Fibroblast of villous mesenchyme (primary cell): Measurements from ENCODE around the gene SMG9. TPM values are rescaled to one million over a fixed set of nuclear protein-coding genes. Genes with fewer than 3 reads are reported as not detected.
"Not testable (repeated sequence)": the region's sequence is repeated elsewhere in the genome, so short reads cannot be mapped to it uniquely, and the experiment has no call there.

Experiments
- DNase-seq: peaks from one replicate; pipeline ENCODE4 v3.0.0-alpha.2; 2010; ENCODE audit warnings: low read depth
- H3K4me3 ChIP-seq: 2 replicates; pipeline ENCODE4 v1.5.1; 2011; ENCODE audit warnings: low read depth, mild to moderate bottlenecking, low read length
- total RNA-seq: library from RNA; depleted of rRNA; stranded (reverse); fragments of >200 nt; gene quantifications from 2 replicates; pipeline ENCODE4 v1.2.3, GENCODE V29; 2012
- TF ChIP-seq, protein P1 (sequence below): IDR thresholded peaks from 2 replicates; pipeline ENCODE4 v1.5.1; 2012; ENCODE audit warnings: low read depth, mild to moderate bottlenecking, low read length; ENCODE audit not compliant: insufficient read depth

The SMG9 gene
- total RNA-seq, 1 donor = 13.0 TPM

DNA sequence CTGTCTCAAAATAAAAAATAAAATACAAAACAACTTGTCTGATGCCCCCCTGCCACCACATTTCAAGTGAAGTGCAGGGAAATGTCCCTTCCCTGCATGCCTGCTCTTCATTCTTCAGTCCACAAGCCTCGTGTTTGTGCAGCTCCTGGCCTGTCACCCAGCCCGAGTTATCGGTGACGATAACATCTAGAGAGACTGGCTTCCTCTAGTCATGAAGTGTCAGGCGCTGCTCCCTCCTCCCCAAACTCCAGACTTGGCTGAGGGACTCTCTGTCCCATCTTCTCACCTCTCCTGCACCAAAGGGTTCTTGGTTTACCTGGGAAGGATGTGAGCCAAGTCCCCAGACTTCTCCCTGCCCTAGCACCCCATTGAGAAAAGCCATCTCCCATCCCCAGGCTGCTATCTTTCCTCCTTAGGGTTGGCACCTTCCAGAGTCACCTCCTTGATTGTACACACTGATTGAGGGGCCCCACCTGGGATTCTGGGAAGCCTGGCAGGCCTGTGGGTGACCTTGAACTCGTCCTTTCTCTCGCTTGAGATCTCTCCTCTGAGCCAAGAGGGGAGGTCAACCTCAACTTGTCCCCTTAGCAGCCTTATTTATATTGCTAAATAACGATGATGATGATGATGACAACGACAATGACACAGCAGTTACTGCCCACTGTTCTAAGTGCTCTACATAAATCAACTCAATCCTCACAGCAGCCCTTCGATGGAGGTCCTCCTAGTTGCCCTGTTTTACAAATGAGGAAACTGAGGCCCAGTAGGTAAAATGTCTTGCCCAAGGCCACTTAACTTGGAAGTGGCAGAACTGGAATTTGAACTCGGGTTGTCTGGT lies 71.7 kb downstream of the SMG9 start:
- H3K4me3 ChIP-seq = no peak overlapping the region
- DNase-seq = no peak
- TF ChIP-seq, protein P1, sequence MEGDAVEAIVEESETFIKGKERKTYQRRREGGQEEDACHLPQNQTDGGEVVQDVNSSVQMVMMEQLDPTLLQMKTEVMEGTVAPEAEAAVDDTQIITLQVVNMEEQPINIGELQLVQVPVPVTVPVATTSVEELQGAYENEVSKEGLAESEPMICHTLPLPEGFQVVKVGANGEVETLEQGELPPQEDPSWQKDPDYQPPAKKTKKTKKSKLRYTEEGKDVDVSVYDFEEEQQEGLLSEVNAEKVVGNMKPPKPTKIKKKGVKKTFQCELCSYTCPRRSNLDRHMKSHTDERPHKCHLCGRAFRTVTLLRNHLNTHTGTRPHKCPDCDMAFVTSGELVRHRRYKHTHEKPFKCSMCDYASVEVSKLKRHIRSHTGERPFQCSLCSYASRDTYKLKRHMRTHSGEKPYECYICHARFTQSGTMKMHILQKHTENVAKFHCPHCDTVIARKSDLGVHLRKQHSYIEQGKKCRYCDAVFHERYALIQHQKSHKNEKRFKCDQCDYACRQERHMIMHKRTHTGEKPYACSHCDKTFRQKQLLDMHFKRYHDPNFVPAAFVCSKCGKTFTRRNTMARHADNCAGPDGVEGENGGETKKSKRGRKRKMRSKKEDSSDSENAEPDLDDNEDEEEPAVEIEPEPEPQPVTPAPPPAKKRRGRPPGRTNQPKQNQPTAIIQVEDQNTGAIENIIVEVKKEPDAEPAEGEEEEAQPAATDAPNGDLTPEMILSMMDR = no peak

DNA sequence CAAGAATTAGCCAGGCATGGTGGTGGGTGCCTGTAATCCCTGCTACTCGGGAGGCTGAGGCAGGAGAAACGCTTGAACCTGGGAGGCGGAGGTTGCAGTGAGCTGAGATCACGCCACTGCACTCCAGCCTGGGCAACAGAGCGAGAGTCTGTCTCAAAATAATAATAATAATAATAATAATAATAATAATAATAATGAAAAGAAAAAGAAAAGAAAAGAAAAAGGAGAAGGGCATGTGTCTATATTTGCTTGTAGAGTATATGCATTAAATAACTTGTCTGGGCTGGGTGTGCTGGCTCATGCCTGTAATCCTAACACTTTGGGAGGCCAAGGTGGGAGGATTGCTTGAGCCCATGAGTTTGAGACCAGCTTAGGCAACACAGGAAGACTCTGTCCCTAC lies 72.5 kb downstream of the SMG9 start:
- H3K4me3 ChIP-seq, DNase-seq: not testable (repeated sequence)

DNA sequence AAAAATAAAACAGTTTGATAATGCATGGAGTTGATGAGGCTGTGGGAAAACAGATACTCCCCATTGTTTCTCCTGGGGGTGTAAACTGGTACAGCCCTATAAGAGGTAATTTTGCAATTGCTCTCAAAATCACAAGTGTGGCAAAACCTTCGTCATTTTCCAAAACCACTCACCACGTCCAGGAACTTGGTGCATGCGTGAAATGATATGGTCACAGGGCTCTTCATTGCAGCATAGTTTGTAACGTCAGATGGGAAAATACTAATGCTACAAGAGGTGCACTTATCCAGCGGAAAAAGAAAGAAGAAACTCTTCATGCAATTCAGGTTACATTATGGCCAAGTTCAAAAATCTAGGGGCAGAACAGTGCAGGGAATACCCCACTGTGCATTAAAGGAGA lies 72.9 kb downstream of the SMG9 start:
- no peak for DNase-seq
- no peak overlapping the region for H3K4me3 ChIP-seq
- TF ChIP-seq, protein P1 = no peak

DNA sequence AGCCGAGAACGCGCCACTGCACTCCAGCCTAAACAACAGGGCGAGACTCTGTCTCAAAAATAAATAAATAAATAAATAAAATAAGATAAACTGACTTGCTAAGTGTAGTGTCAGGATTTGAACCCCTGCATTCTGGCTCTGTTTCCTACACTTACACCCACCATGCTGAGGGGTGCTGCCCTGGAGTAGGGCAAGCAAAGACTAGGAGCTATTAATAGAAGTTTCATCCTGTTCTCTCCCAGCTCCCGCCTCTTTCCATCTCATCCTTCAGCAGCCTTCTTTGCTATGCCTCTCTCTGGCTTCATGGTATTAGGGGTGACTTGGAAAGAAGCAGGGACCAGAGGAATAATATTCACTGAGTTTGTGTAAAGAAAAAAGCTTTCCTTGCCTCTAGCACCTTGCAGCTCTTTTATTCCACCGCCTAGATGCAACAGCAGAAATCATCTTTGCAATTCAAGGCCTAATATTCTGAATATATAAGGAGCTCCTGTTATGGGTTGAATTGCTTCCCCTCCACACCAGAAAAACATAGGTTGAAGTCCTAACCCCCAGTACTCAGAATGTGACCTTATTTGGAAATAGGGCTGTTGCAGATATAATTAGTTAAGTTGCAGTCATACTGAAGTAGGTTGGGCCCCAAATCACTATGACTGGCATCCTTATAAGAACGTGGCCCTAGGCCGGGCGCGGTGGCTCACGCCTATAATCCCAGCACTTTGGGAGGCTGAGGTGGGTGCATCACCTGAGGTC lies 76.1 kb downstream of the SMG9 start:
- TF ChIP-seq, protein P1 = no peak
- no peak for DNase-seq
- no peak overlapping the region for H3K4me3 ChIP-seq

Other genes starting within 250 kb of the SMG9 start
- 113 and 121 TPM in 2 replicates for gene ETHE1, start 227.8 kb downstream of the SMG9 start, total RNA-seq
- under 0.01 and 0.64 TPM in 2 replicates for gene ZNF575, start 221.8 kb downstream of the SMG9 start, total RNA-seq
- 22.9 and 28.9 TPM in 2 replicates for gene XRCC1, start 179.4 kb downstream of the SMG9 start, total RNA-seq
- 3.5 TPM in 2 replicates for gene PINLYP, start 179.2 kb downstream of the SMG9 start, total RNA-seq
- gene IRGQ, start 158.8 kb downstream of the SMG9 start, total RNA-seq = 27.7 and 35.4 TPM in 2 replicates
- gene ZNF576, start 158.4 kb downstream of the SMG9 start, total RNA-seq = 9.0 and 9.9 TPM in 2 replicates
- gene SRRM5, start 142.9 kb downstream of the SMG9 start, total RNA-seq = under 0.01 TPM in 2 replicates
- gene ZNF428, start 135.3 kb downstream of the SMG9 start, total RNA-seq = 25.0 and 31.9 TPM in 2 replicates
- gene CADM4, start 115.1 kb downstream of the SMG9 start, total RNA-seq = 7.7 and 22.0 TPM in 2 replicates
- gene PLAUR, start 84.8 kb downstream of the SMG9 start, total RNA-seq = 56.6 and 76.3 TPM in 2 replicates
- not detected in 2 replicates for gene IRGC, start 38.9 kb downstream of the SMG9 start, total RNA-seq
- gene KCNN4, start 26.0 kb upstream of the SMG9 start, total RNA-seq = 0.43 TPM in 1 of 2 replicates, not detected in the other
- under 0.01 and 0.43 TPM in 2 replicates for gene LYPD5, start 47.5 kb upstream of the SMG9 start, total RNA-seq
- 10.6 and 29.8 TPM in 2 replicates for gene ZNF283, start 72.4 kb upstream of the SMG9 start, total RNA-seq
- gene ZNF404, start 129.0 kb upstream of the SMG9 start, total RNA-seq = 0.97 and 3.0 TPM in 2 replicates
- gene ZNF45, start 180.3 kb upstream of the SMG9 start, total RNA-seq = 18.4 and 25.5 TPM in 2 replicates
- 7.4 and 10.4 TPM in 2 replicates for gene ZNF221, start 196.3 kb upstream of the SMG9 start, total RNA-seq
- 5.8 and 10.8 TPM in 2 replicates for gene ZNF155, start 229.2 kb upstream of the SMG9 start, total RNA-seq
- 2.6 and 3.9 TPM in 2 replicates for gene ZNF230, start 248.0 kb upstream of the SMG9 start, total RNA-seq